Gastroesophageal sphincter (tissue), 4 donors: ENCODE results near the gene OTUD5. TPM values are rescaled to one million over a fixed set of nuclear protein-coding genes. Genes with fewer than 3 reads are reported as not detected.

Experiments used
- ATAC-seq: fragments of 150-250 bp; one replicate; pipeline ENCODE4 v1.9.1; 2016; ENCODE audit warnings: mild to moderate bottlenecking, moderate library complexity
- H3K27ac ChIP-seq, 4 donors: fragments of 200-600 bp; sonication (generic) in 3 of 4; 1 replicate in 3 of 4; 2 replicates in 1 of 4; pipeline ENCODE4 v1.5.1; 2016 to 2019
- H3K27me3 ChIP-seq: fragments of 200-600 bp; sonication (generic); one replicate; pipeline ENCODE4 v1.5.1; 2019
- H3K36me3 ChIP-seq, 2 donors: fragments of 200-600 bp; sonication (generic); one replicate each; pipeline ENCODE4 v1.5.1; 2019; ENCODE audit warnings: control low read depth in 1 of 2
- H3K4me1 ChIP-seq, 3 donors: fragments of 200-600 bp; sonication (generic); 1 replicate in 2 of 3; 2 replicates in 1 of 3; pipeline ENCODE4 v1.5.1; 2016 to 2019; ENCODE audit warnings: control low read depth in 2 of 3
- H3K4me3 ChIP-seq, 2 donors: fragments of 200-600 bp; sonication (generic); one replicate each; pipeline ENCODE4 v1.5.1; 2019; ENCODE audit warnings: mild to moderate bottlenecking in 1 of 2, moderate library complexity in 1 of 2
- H3K9me3 ChIP-seq, 3 donors: fragments of 200-600 bp; sonication (generic); one replicate each; pipeline ENCODE4 v1.5.1; 2017 to 2019; ENCODE audit warnings: control low read depth in 2 of 3
- EP300 ChIP-seq: sonication (generic); formaldehyde crosslinking; IDR thresholded peaks from one replicate; pipeline ENCODE4 v1.6.1; 2017; ENCODE audit warnings: antibody characterized with exemption, mild to moderate bottlenecking
- POLR2A ChIP-seq, 2 donors: fragments of 450-650 bp; IDR thresholded peaks; one replicate each; pipeline ENCODE4 v1.6.1; 2017; ENCODE audit warnings: antibody characterized with exemption in 2 of 2, mild to moderate bottlenecking in 2 of 2, moderate library complexity in 1 of 2
- POLR2AphosphoS5 ChIP-seq: sonication (generic); formaldehyde crosslinking; IDR thresholded peaks from one replicate; pipeline ENCODE4 v1.6.1; 2017; ENCODE audit warnings: antibody characterized with exemption
- WGBS, 2 donors: methylation state at CpG; one replicate each; pipeline ENCODE4 v1.1.5; 2018; ENCODE audit warnings: low coverage in 1 of 2; 5-methylcytosine and 5-hydroxymethylcytosine counted together
- total RNA-seq, 4 donors: library from RNA; depleted of rRNA; stranded (reverse); fragments of >200 nt; gene quantifications; one replicate each; pipeline ENCODE4 v1.1.0, GENCODE V29; 2016
- TF ChIP-seq, protein P1 (sequence below), 4 experiments: fragments of 200-600 bp in 2 of 4; fragments of 450-650 bp in 2 of 4; sonication (generic) in 1 of 4; IDR thresholded peaks; one replicate each; pipeline ENCODE4 v1.5.1; 2017 to 2019; ENCODE audit warnings: antibody characterized with exemption in 4 of 4, mild to moderate bottlenecking in 2 of 4, moderate library complexity in 2 of 4

The OTUD5 gene
- total RNA-seq, 4 donors from 2014 or later, result 36.8 to 54.3 (median 47.7) TPM

DNA sequence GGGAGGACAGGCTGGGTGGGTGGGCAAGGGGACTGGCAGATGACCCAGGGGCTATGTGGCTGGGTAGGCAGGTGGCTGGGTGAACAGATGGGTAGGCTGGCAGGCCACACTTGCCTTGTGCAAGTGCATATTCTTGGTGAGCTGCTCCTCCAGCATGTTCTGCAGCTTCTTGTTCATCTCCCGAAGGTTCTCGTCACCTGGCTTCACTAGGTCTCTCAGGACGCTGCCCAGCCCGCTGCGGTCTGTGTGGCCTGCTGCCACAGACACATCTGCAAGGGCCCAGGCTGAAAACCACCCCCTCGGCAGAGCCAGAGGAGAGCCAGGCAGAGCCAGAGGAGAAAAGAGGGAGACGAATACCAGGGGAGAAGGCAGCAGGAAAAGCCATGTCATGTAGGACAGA, 17.6 kb upstream of the OTUD5 start:
- Histone ChIP-seq H3K36me3 (peaks cover 0 to 57% of the 10 kb centered on the region in 2 donors), H3K4me3 (no peak overlapping the region), H3K4me1 (peaks cover 0 to 13% (median 0%) of the 10 kb centered on the region in 3 donors), H3K27me3 (no peaks in the 10 kb centered on the region), H3K9me3 (no peaks in the 10 kb centered on the region), H3K27ac (no peak overlapping the region)
- no CpG with 5 or more reads among the region's 7 CpGs for WGBS, 2 donors
- no peak for ATAC-seq
- no peak for TF ChIP-seq POLR2A (IDR thresholded peaks at IDR 0.05)
- TF ChIP-seq, protein P1, sequence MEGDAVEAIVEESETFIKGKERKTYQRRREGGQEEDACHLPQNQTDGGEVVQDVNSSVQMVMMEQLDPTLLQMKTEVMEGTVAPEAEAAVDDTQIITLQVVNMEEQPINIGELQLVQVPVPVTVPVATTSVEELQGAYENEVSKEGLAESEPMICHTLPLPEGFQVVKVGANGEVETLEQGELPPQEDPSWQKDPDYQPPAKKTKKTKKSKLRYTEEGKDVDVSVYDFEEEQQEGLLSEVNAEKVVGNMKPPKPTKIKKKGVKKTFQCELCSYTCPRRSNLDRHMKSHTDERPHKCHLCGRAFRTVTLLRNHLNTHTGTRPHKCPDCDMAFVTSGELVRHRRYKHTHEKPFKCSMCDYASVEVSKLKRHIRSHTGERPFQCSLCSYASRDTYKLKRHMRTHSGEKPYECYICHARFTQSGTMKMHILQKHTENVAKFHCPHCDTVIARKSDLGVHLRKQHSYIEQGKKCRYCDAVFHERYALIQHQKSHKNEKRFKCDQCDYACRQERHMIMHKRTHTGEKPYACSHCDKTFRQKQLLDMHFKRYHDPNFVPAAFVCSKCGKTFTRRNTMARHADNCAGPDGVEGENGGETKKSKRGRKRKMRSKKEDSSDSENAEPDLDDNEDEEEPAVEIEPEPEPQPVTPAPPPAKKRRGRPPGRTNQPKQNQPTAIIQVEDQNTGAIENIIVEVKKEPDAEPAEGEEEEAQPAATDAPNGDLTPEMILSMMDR (IDR thresholded peaks at IDR 0.05), result no peak
- no peak for TF ChIP-seq POLR2AphosphoS5
- no peak for TF ChIP-seq EP300

DNA sequence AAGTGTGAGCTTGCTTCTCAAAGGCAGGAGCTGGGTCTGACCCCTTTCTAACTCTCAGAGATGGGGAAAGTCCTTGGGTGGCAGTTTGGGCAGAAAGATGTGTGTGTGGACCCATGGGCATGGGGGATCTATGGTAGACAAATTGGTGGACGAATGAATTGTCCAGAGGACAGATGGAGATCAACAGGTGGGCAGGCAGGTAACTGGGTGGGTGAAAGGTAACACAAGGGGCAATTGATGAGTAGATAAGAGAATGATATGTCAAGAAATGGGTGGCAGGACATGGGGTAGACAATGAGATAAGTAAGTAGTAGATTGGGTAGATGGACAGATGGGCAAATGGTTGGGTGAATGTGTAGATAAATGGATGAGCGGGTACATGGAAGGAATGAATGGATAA, 17.2 kb upstream of the OTUD5 start:
- ATAC-seq, result no peak
- Histone ChIP-seq H3K27ac (no peak overlapping the region), H3K36me3 (peaks cover 0 to 52% of the 10 kb centered on the region in 2 donors), H3K9me3 (no peaks in the 10 kb centered on the region), H3K4me1 (peaks cover 0 to 13% (median 0%) of the 10 kb centered on the region in 3 donors), H3K4me3 (no peak overlapping the region), H3K27me3 (no peaks in the 10 kb centered on the region)
- TF ChIP-seq EP300 (no peak), POLR2AphosphoS5 (no peak), POLR2A (IDR thresholded peaks at IDR 0.05) (no peak)
- TF ChIP-seq, protein P1 (IDR thresholded peaks at IDR 0.05), result no peak
- WGBS, 2 donors, result 84 to 90% methylated on average over 1 to 2 of the region's 2 CpGs

DNA sequence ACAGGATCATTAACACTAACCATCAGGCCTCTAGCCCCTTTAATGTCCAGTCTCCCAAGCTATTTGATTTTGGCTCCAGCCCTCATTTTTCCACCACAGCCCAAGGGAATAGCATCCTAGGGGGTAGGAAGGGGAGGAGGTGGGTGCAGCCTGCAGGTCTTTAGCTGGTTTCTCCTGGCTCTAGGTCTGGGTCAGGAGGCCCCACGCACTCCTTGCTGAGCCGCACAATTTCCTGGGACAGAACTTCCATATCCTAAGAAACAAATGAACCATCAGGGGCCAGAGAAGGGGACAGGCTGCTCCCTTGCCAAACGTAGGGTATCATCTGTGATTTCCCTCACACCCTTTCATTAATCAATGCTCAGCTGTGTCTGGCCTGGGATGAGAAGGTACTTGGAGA, 16.6 kb upstream of the OTUD5 start:
- Histone ChIP-seq H3K27me3 (no peaks in the 10 kb centered on the region), H3K9me3 (no peaks in the 10 kb centered on the region), H3K4me3 (no peak overlapping the region), H3K27ac (no peak overlapping the region), H3K4me1 (peaks cover 0 to 13% (median 0%) of the 10 kb centered on the region in 3 donors), H3K36me3 (peaks cover 0 to 49% of the 10 kb centered on the region in 2 donors)
- no peak for TF ChIP-seq POLR2A (IDR thresholded peaks at IDR 0.05)
- TF ChIP-seq, protein P1 (IDR thresholded peaks at IDR 0.05), result no peak
- no peak for TF ChIP-seq POLR2AphosphoS5
- no peak for TF ChIP-seq EP300
- no peak for ATAC-seq
- 80% methylated on average over 1 of the region's 3 CpGs; no CpG with 5 or more reads in 1 of the 2 donors for WGBS, 2 donors

DNA sequence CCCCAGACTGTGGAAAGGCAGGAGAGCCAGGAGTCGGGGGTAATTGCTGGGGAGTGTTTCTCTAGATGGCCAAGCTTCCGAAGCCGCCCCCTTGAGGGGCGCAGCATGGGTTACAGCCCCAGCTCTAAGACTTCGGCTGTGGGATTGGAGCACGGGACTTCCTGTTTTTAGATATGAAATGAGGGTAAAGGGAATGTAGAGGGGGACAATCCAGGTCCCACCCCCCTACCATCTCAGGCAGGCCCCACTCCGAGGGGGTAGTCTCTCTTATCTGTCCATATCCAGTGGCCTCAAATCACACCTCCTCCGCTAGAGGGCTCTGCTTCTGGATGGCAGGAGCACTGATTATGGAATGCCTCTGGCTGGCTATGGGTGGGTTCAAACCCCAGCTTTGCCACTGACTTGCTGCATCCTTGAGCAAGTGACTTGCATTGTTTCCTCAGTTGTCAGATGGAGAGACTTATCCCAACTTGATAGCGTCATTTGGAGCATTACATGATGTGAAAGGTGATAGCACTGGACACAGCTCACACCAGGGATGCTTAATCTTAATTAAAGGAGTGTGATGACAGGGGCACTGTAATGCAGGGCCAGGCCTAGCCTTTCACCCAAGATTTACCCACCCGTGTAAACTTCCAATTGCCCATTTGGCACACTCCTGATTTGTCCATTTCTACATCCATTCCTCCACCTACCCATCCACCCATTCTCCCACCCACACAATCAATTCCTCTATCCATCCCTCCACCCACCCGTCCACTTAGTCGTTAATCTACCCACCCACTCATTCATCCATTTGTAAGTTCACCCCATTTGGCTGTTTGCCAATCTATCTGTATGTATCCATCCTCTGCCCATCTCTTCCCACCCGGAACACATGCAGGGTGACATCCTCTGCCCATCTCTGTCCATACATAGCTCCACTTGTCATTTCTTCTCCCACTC, 15.1 kb upstream of the OTUD5 start:
- peak overlapping the region in 3 of 4 donors; percentile 27 to 59 (median 50) for H3K27ac ChIP-seq
- peaks cover 0 to 13% (median 0%) of the 10 kb centered on the region in 3 donors for H3K4me1 ChIP-seq
- peaks cover 0 to 33% of the 10 kb centered on the region in 2 donors for H3K36me3 ChIP-seq
- TF ChIP-seq, protein P1 (IDR thresholded peaks at IDR 0.05), result peak in 3 of 4 experiments; percentile 37 to 62 (median 45)
- TF ChIP-seq EP300, result no peak
- ATAC-seq, result no peak
- H3K27me3 ChIP-seq, result no peaks in the 10 kb centered on the region
- H3K4me3 ChIP-seq, result peak overlapping the region in 1 of 2 donors; percentile 45
- H3K9me3 ChIP-seq, result no peaks in the 10 kb centered on the region
- WGBS, 2 donors, result 40 to 43% methylated on average over 5 to 7 of the region's 13 CpGs
